Stimulated activated CD8-positive, alpha-beta memory T cell treated with anti-CD3 and anti-CD28 coated beads, Interleukin-15, amount 100 ng/mL, for 48 hours (primary cell): ENCODE data around the gene SLC38A10.

Experiments used
- DNase-seq, 2 donors: peaks; one replicate each; pipeline ENCODE4 v3.0.0-alpha.2; 2020; ENCODE audit warnings: low read depth in 2 of 2

The SLC38A10 gene

GRCh38 chr17:81277946-81278693 lies 17.0 kb downstream of the SLC38A10 start:
- no peak for DNase-seq

DNA sequence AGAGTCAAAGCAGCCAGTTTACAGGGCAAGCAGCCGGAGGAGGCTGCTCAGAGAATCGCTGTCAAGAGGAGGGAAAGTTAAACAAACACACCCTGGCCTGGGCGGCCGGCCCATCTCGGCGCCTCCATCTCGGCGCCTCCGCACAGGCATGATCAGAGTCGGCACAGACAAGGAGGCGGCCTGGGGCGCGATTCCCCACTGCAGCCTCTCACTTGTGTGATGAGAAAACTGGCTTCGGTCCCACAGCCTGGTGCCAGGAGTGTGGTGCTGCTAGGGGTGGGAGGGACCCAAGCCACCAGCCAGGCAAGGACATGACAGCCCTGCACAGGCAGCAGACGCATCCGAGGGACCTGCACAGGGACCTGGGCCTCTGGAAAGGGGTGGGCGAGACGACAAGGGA lies 17.7 kb downstream of the SLC38A10 start:
- DNase-seq, result no peak

- no peak for DNase-seq
These were observed 18.3 kb downstream of the SLC38A10 start for GRCh38 chr17:81276781-81277180.

DNA sequence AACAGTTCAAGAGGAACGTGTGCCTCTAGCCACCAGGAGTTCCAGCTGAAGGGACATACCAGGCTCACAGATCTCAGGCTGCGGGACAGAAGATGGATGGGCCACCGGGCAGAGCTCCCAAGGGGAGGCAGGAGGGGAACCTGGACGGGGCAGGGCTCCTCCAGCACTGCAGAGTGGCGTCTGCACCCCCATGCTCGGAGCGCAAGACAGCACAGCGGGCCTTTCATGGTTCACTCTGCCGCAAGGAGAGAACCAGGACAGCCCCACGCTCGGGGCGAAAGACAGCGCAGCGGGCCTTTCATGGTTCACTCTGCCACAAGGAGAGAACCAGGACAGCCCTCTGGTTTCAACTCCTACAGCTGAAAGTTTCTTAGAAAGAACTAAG lies 20.6 kb downstream of the SLC38A10 start:
- no peak for DNase-seq

- DNase-seq, result no peak
These were observed 21.2 kb downstream of the SLC38A10 start for GRCh38 chr17:81273698-81274470.

- no peak for DNase-seq
These were observed 22.5 kb downstream of the SLC38A10 start for GRCh38 chr17:81272616-81273015.

GRCh38 chr17:81271226-81271625 lies 23.9 kb downstream of the SLC38A10 start:
- DNase-seq, result no peak

GRCh38 chr17:81270279-81270678 lies 24.8 kb downstream of the SLC38A10 start:
- no peak for DNase-seq

GRCh38 chr17:81267390-81268067 lies 27.6 kb downstream of the SLC38A10 start:
- DNase-seq, result no peak

DNA sequence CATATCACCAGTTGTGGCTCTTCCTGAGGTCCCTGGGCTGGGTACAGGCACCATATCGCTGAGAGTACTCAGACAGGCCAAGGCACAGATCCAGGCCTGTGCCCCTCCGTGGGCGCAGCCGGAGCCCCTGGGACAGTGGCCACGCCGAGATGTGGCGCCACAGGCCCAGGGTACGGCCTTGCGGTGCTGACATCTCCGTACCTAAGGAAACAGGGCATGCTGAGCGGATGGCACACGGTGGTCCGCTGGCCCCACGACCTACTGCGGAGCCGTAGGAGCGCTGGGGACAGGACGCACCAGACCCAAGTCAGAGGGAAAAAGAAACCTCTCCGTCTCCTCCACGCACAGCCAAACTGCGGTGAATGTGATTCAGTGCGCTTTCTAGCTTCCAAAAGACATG lies 29.5 kb downstream of the SLC38A10 start:
- DNase-seq, result no peak

- no peak for DNase-seq
These were observed 30.5 kb downstream of the SLC38A10 start for GRCh38 chr17:81264640-81265039.

- no peak for DNase-seq
These were observed 31.5 kb downstream of the SLC38A10 start for GRCh38 chr17:81263371-81264181.

GRCh38 chr17:81261582-81262336 lies 33.3 kb downstream of the SLC38A10 start:
- DNase-seq, result no peak

DNA sequence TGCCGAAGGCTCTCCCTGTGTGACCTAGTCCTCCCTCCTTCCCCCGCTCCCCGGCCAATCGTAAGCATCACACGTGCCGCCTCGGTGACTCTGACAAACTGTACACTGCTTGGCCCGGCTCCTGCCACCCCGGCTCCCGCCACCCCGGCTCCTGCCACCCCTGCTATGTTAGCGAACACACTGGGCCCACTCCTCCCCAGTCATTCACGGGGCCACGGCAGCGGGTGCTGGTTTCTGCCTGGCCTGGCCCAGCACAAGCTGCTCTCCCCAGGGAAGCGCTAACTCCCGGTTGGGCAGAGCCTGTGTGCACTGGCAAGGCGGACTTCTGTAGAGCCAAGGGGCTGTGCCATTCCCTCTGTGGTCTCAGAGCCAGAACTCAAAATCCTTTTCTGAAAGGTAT lies 34.0 kb downstream of the SLC38A10 start:
- DNase-seq, result no peak

DNA sequence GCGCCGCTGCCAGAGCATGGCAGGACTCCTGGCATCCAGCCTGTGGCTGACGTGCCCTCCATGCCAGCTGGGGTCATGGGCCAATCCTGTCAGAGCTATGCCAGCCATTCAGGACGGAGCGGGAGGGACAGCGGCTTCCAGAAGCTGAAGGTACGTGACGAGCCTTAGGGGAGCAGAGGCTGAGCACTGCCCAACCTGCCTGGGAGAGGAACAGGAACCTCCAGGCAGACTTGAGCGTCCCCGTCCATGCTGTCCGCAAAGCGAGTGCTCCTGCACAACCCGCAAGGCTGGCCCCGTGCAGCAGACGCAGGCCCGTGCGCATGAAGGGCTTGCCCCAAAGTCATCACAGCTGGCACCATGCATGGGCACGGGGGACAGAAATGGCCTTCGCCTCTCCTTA lies 34.5 kb downstream of the SLC38A10 start:
- DNase-seq, result no peak

- no peak for DNase-seq
These were observed 34.9 kb downstream of the SLC38A10 start for GRCh38 chr17:81260171-81260570.

GRCh38 chr17:81259058-81259605 lies 36.0 kb downstream of the SLC38A10 start:
- DNase-seq, result no peak

- no peak for DNase-seq
These were observed 36.8 kb downstream of the SLC38A10 start for GRCh38 chr17:81258292-81258691.

DNA sequence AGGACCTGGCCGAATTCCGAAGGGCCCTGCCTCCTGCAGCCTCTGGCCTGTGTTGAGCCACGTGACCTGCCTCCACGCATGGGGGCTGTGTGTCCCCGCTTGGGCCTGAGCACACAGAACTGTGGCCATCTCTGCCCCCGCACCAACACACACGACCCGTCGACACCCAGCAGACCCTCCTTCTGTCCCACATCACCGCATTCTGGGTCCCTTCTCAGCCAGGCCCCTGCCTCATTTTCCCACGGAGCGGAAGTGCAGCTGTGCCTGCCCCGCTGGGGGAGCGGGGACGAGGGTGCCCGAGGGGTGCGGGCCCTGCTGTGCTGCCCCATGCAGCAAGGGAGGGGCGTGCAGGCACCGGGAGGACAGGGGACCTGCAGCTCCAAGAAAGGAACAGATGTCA lies 37.6 kb downstream of the SLC38A10 start:
- no peak for DNase-seq

GRCh38 chr17:81256616-81257015 lies 38.5 kb downstream of the SLC38A10 start:
- DNase-seq, result no peak
